Gastroesophageal sphincter (tissue), 4 donors: ENCODE data around the gene TANGO6. TPM values are rescaled to one million over a fixed set of nuclear protein-coding genes. Genes with fewer than 3 reads are reported as not detected.
A peak's percentile ranks its signal among the peaks of the same experiment; 100 is the strongest.

ENCODE experiments used
- ATAC-seq: fragments of 150-250 bp; one replicate; pipeline ENCODE4 v1.9.1; 2016; ENCODE audit warnings: mild to moderate bottlenecking, moderate library complexity
- H3K27ac ChIP-seq, 4 donors: fragments of 200-600 bp; sonication (generic) in 3 of 4; 1 replicate in 3 of 4; 2 replicates in 1 of 4; pipeline ENCODE4 v1.5.1; 2016 to 2019
- H3K27me3 ChIP-seq: fragments of 200-600 bp; sonication (generic); one replicate; pipeline ENCODE4 v1.5.1; 2019
- H3K36me3 ChIP-seq, 2 donors: fragments of 200-600 bp; sonication (generic); one replicate each; pipeline ENCODE4 v1.5.1; 2019; ENCODE audit warnings: control low read depth in 1 of 2
- H3K4me1 ChIP-seq, 3 donors: fragments of 200-600 bp; sonication (generic); 1 replicate in 2 of 3; 2 replicates in 1 of 3; pipeline ENCODE4 v1.5.1; 2016 to 2019; ENCODE audit warnings: control low read depth in 2 of 3
- H3K4me3 ChIP-seq, 2 donors: fragments of 200-600 bp; sonication (generic); one replicate each; pipeline ENCODE4 v1.5.1; 2019; ENCODE audit warnings: mild to moderate bottlenecking in 1 of 2, moderate library complexity in 1 of 2
- H3K9me3 ChIP-seq, 3 donors: fragments of 200-600 bp; sonication (generic); one replicate each; pipeline ENCODE4 v1.5.1; 2017 to 2019; ENCODE audit warnings: control low read depth in 2 of 3
- EP300 ChIP-seq: sonication (generic); formaldehyde crosslinking; IDR thresholded peaks from one replicate; pipeline ENCODE4 v1.6.1; 2017; ENCODE audit warnings: antibody characterized with exemption, mild to moderate bottlenecking
- POLR2A ChIP-seq, 2 donors: fragments of 450-650 bp; IDR thresholded peaks; one replicate each; pipeline ENCODE4 v1.6.1; 2017; ENCODE audit warnings: antibody characterized with exemption in 2 of 2, mild to moderate bottlenecking in 2 of 2, moderate library complexity in 1 of 2
- POLR2AphosphoS5 ChIP-seq: sonication (generic); formaldehyde crosslinking; IDR thresholded peaks from one replicate; pipeline ENCODE4 v1.6.1; 2017; ENCODE audit warnings: antibody characterized with exemption
- WGBS, 2 donors: methylation state at CpG; one replicate each; pipeline ENCODE4 v1.1.5; 2018; ENCODE audit warnings: low coverage in 1 of 2; 5-methylcytosine and 5-hydroxymethylcytosine counted together
- total RNA-seq, 4 donors: library from RNA; depleted of rRNA; stranded (reverse); fragments of >200 nt; gene quantifications; one replicate each; pipeline ENCODE4 v1.1.0, GENCODE V29; 2016
- TF ChIP-seq, protein P1 (sequence below), 4 experiments: fragments of 200-600 bp in 2 of 4; fragments of 450-650 bp in 2 of 4; sonication (generic) in 1 of 4; IDR thresholded peaks; one replicate each; pipeline ENCODE4 v1.5.1; 2017 to 2019; ENCODE audit warnings: antibody characterized with exemption in 4 of 4, mild to moderate bottlenecking in 2 of 4, moderate library complexity in 2 of 4

Gene TANGO6
- total RNA-seq, 4 donors from 2014 or later, result 19.5 to 29.7 (median 21.0) TPM

DNA sequence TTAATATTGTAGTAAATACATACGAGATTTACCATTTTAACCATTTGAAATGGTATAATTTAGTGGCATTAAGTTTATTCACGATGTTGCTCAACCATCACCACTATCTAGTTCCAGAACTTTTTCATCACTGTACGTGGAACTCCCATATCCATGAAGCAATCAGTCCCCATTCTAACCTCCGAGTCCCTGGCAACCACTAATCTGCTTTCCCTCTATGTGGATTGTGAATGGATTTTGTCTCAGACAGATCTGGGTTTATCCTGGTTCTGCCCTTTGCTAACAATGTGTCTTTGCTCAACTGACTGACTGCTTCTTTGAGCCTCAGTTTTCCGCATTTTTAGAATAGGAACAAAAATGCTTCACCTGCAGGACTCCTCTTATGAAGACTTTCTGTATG lies 51.4 kb downstream of the TANGO6 start:
- no peaks in the 10 kb centered on the region for H3K27me3 ChIP-seq
- no peak overlapping the region for H3K4me3 ChIP-seq
- no peak for ATAC-seq
- H3K36me3 ChIP-seq, result peaks cover 0 to 19% of the 10 kb centered on the region in 2 donors
- H3K27ac ChIP-seq, result no peak overlapping the region
- 86 to 93% methylated on average over 4 to 5 of the region's 5 CpGs for WGBS, 2 donors
- peaks cover 0 to 17% (median 0%) of the 10 kb centered on the region in 3 donors for H3K4me1 ChIP-seq
- TF ChIP-seq POLR2AphosphoS5 (no peak), EP300 (no peak), POLR2A (IDR thresholded peaks at IDR 0.05) (no peak)
- TF ChIP-seq, protein P1, sequence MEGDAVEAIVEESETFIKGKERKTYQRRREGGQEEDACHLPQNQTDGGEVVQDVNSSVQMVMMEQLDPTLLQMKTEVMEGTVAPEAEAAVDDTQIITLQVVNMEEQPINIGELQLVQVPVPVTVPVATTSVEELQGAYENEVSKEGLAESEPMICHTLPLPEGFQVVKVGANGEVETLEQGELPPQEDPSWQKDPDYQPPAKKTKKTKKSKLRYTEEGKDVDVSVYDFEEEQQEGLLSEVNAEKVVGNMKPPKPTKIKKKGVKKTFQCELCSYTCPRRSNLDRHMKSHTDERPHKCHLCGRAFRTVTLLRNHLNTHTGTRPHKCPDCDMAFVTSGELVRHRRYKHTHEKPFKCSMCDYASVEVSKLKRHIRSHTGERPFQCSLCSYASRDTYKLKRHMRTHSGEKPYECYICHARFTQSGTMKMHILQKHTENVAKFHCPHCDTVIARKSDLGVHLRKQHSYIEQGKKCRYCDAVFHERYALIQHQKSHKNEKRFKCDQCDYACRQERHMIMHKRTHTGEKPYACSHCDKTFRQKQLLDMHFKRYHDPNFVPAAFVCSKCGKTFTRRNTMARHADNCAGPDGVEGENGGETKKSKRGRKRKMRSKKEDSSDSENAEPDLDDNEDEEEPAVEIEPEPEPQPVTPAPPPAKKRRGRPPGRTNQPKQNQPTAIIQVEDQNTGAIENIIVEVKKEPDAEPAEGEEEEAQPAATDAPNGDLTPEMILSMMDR (IDR thresholded peaks at IDR 0.05), result no peak
- no peaks in the 10 kb centered on the region for H3K9me3 ChIP-seq

DNA sequence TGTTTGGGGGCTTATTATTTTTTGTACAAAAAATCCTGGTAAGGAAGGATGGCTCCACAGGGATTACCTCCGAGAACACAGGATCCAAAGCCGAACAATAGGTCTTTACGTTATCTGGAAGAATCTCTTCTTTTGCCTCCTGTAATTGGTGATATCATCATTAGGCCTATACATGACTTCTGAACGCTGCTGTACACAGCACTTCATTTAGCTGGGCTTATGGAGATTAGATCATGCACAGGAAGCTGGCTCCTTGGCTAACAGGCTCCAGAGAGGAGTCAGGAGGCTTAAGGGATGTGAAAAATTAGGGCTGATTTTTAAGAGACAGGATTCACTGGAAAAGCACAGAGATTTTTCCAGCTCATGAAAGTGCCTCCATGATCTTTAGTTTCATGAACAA lies 54.7 kb downstream of the TANGO6 start:
- peaks cover 0 to 25% of the 10 kb centered on the region in 2 donors for H3K36me3 ChIP-seq
- TF ChIP-seq, protein P1 (IDR thresholded peaks at IDR 0.05), result no peak
- TF ChIP-seq POLR2A (IDR thresholded peaks at IDR 0.05), result no peak
- TF ChIP-seq EP300, result no peak
- no peak for TF ChIP-seq POLR2AphosphoS5
- no peak overlapping the region for H3K4me3 ChIP-seq
- no peaks in the 10 kb centered on the region for H3K9me3 ChIP-seq
- no peak for ATAC-seq
- no peaks in the 10 kb centered on the region for H3K27me3 ChIP-seq
- H3K4me1 ChIP-seq, result peaks cover 0 to 15% (median 5%) of the 10 kb centered on the region in 3 donors
- WGBS, 2 donors, result 91 to 94% methylated on average over 4 of the region's 4 CpGs
- no peak overlapping the region for H3K27ac ChIP-seq

DNA sequence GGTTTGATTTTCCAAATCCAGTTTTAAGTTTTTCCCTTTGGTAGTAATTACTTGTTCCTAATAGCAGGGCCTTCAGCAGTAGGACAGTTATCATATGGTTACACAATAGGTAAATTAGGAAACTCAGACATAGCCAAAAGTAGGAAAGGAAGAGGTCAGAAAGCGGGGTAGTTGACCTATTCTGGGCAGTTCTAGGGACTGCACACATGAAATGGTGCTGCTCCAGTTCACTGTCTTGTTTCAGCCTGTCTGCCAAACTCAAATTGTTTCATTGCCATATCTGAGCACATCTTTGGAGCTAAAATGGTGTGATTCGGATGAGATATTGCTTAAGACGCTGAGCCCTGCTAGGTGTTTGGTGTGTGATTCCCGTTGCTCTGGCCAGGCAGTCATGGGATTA lies 56.7 kb downstream of the TANGO6 start:
- Histone ChIP-seq H3K36me3 (peaks cover 0 to 21% of the 10 kb centered on the region in 2 donors), H3K27me3 (no peaks in the 10 kb centered on the region), H3K9me3 (no peaks in the 10 kb centered on the region), H3K4me3 (no peak overlapping the region), H3K4me1 (peaks cover 0 to 15% (median 5%) of the 10 kb centered on the region in 3 donors), H3K27ac (no peak overlapping the region)
- WGBS, 2 donors, result 75 to 89% methylated on average over 3 to 4 of the region's 4 CpGs
- peak; percentile 59 for ATAC-seq
- no peak for TF ChIP-seq POLR2AphosphoS5
- TF ChIP-seq EP300, result no peak
- TF ChIP-seq, protein P1 (IDR thresholded peaks at IDR 0.05), result no peak
- TF ChIP-seq POLR2A (IDR thresholded peaks at IDR 0.05), result no peak

DNA sequence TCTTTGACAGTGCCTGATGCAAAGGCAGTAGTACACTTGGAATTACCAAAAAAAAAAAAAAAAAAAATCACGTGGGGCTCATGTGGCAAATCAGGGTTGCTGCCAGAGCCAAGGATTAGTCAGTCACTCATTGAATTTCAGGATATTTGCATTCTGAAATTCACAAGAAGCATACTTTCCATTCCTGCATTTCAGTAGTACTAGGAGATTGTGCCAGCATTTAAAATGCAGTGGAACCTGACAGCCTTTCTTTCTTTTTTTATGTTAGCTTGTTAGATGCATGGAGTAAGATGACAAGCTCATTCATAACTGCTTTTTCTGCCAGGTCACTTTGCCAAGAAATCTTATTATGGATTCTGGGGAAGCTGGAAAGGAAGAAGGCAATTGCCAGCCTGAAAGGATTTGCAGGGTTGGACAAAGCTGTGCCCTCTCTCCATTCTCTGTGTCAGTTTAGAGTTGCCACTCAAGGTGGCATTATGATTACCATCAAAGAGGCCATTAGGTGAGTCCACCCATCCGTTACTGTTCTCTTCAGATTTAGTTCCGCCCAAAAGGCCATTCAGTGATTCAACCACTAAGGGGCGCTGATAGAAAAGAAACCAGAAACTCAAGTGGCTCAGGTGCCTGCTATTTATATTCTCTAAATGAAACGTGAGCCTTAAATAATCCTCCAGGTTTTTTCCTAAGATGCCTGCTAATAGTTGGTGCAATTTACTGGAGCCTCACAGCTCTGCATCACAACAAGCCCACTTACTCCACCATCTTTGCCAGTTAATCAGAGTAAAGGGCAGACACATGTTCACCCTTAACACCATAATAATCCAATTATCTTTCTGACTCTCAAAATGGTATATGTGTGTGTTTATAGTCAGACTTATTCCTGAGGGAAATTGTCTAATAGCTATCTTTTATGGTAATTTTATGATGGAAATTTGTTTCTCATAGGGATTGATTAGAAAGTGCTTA lies 59.0 kb downstream of the TANGO6 start:
- Histone ChIP-seq H3K27ac (peak overlapping the region in 3 of 4 donors; percentile 44 to 71 (median 52)), H3K9me3 (no peaks in the 10 kb centered on the region), H3K36me3 (peaks cover 0 to 23% of the 10 kb centered on the region in 2 donors), H3K4me3 (no peak overlapping the region), H3K27me3 (no peaks in the 10 kb centered on the region), H3K4me1 (peaks cover 0 to 15% (median 5%) of the 10 kb centered on the region in 3 donors)
- 4 to 20% methylated on average over 3 to 5 of the region's 5 CpGs for WGBS, 2 donors
- TF ChIP-seq, protein P1 (IDR thresholded peaks at IDR 0.05), result peak; percentile 42 to 67 (median 58)
- TF ChIP-seq POLR2A (IDR thresholded peaks at IDR 0.05) (no peak), POLR2AphosphoS5 (peak; percentile 26)
- peak; percentile 57 for ATAC-seq

DNA sequence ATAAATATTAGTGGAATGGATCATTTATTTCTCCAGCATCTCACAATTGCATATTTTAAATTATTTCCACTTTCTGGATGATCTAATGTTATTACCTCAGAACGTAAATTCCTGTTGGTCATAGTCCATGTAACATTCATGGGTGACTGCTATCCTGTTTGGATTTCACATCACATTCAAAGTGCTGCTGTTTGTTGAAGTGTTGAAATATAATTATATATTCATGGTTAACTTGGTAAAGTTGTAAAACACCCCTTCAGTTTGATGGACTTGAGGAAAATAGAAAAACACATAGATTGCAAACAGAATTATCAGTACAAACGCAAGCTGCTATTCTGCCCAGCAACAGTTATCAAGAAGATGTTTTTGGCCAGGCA lies 59.6 kb downstream of the TANGO6 start:
- ATAC-seq, result no peak
- no peaks in the 10 kb centered on the region for H3K27me3 ChIP-seq
- peak overlapping the region in 1 of 4 donors; percentile 28 for H3K27ac ChIP-seq
- TF ChIP-seq POLR2A (IDR thresholded peaks at IDR 0.05), result no peak
- TF ChIP-seq, protein P1 (IDR thresholded peaks at IDR 0.05), result no peak
- no peak for TF ChIP-seq EP300
- no peak for TF ChIP-seq POLR2AphosphoS5
- H3K4me3 ChIP-seq, result no peak overlapping the region
- WGBS, 2 donors, result 88 to 100% methylated on average over 2 of the region's 2 CpGs
- H3K4me1 ChIP-seq, result peaks cover 0 to 15% (median 5%) of the 10 kb centered on the region in 3 donors
- H3K9me3 ChIP-seq, result no peaks in the 10 kb centered on the region
- H3K36me3 ChIP-seq, result peaks cover 0 to 26% of the 10 kb centered on the region in 2 donors
